K562 (cell line): Measurements from ENCODE around the gene TFAP2A. TPM values are rescaled to one million over a fixed set of nuclear protein-coding genes. Genes with fewer than 3 reads are reported as not detected.
A peak's percentile ranks its signal among the peaks of the same experiment; 100 is the strongest.

Experiments
- BACH1 ChIP-seq: fragments of 200-800 bp; sonication (Bioruptor generic); IDR thresholded peaks from 2 replicates; pipeline ENCODE4 v1.6.1; 2016; ENCODE audit warnings: missing genetic modification characterization, missing compliant biosample characterization
- CHCHD3 ChIP-seq: fragments of 250-450 bp; sonication (Bioruptor Pico); IDR thresholded peaks from 2 replicates; pipeline ENCODE4 v2.1.2; 2022; ENCODE audit warnings: mild to moderate bottlenecking
- JUND ChIP-seq, 2 experiments: IDR thresholded peaks; 2 replicates in 1 of 2; 3 replicates in 1 of 2; pipeline ENCODE4 v1.6.1; 2011; ENCODE audit warnings: borderline replicate concordance in 2 of 2, low read depth in 2 of 2, low read length in 2 of 2, improper control_type of control experiment in 1 of 2, missing biosample characterization in 1 of 2, missing genetic modification characterization in 1 of 2, missing genetic modification reagents in 1 of 2
- MTA1 ChIP-seq: fragments of 450-650 bp; IDR thresholded peaks from 2 replicates; pipeline ENCODE4 v1.6.1; 2017; ENCODE audit warnings: borderline replicate concordance
- RAD21 ChIP-seq, 2 experiments: fragments of 250-450 bp in 1 of 2; fragments of 450-650 bp in 1 of 2; sonication (Bioruptor Pico) in 1 of 2; formaldehyde crosslinking in 1 of 2; IDR thresholded peaks in 1 of 2; conservative IDR thresholded peaks in 1 of 2; 2 replicates each; pipeline versions ENCODE4 v1.4.0 to v1.8.0; 2020 to 2022; ENCODE audit warnings: mild to moderate bottlenecking in 2 of 2, moderate library complexity in 1 of 2
- RB1 ChIP-seq: fragments of 450-650 bp; IDR thresholded peaks from 2 replicates; pipeline ENCODE4 v1.6.1; 2017; ENCODE audit warnings: low read depth, mild to moderate bottlenecking
- SAFB ChIP-seq: fragments of 200-400 bp; formaldehyde crosslinking; IDR thresholded peaks from 2 replicates; pipeline ENCODE4 v1.6.1; 2017; ENCODE audit warnings: low read depth, low read length, borderline replicate concordance
- SOX6 ChIP-seq: fragments of 450-650 bp; IDR thresholded peaks from 2 replicates; pipeline ENCODE4 v1.6.1; 2014; ENCODE audit warnings: mild to moderate bottlenecking
- STAT5B ChIP-seq: fragments of 250-450 bp; sonication (Bioruptor Pico); IDR thresholded peaks from 2 replicates; pipeline ENCODE4 v1.8.0; 2021; ENCODE audit warnings: mild to moderate bottlenecking, inconsistent platforms
- XRCC4 ChIP-seq: IDR thresholded peaks from one replicate; pipeline ENCODE4 v1.6.1; 2011; ENCODE audit not compliant: insufficient read depth, insufficient read length; ENCODE audit errors: extremely low read depth
- YBX1 ChIP-seq: fragments of 450-650 bp; IDR thresholded peaks from 2 replicates; pipeline ENCODE4 v1.7.1; 2016; ENCODE audit warnings: mild to moderate bottlenecking
- polyA plus RNA-seq, 8 experiments: library from polyadenylated mRNA; depleted of rRNA in 4 of 8; stranded (reverse) in 5 of 8; unstranded in 3 of 8; fragments of >200 nt; fragmentation: Nextera tagmentation in 2 of 8; fragmentation: Illumina TruSeq in 1 of 8; extraction: Ambion mirVana in 2 of 8; extraction: Trizol in 1 of 8; gene quantifications; 2 replicates each; pipeline versions ENCODE4 v1.2.1 to v1.2.3, GENCODE V29; 2011 to 2014; ENCODE audit warnings: inconsistent platforms in 1 of 8, missing spikeins in 1 of 8
- total RNA-seq, 7 experiments: library from RNA; depleted of rRNA in 6 of 7; stranded (reverse); fragments of >200 nt in 6 of 7; fragmentation: Illumina TruSeq in 2 of 7; extraction: Trizol in 2 of 7; gene quantifications; 2 replicates each; pipeline versions ENCODE4 v1.2.1 to v1.2.3, GENCODE V29; 2011 to 2021; ENCODE audit warnings: low replicate concordance in 1 of 7
- TF ChIP-seq, protein P1 (sequence below): fragments of 150-350 bp; conservative IDR thresholded peaks from 2 replicates; pipeline ENCODE4 v1.6.1; 2014; ENCODE audit warnings: low read length
- TF ChIP-seq, protein P2 (sequence below): IDR thresholded peaks from 2 replicates; pipeline ENCODE4 v1.6.1; 2014; ENCODE audit warnings: antibody characterized with exemption
- TF ChIP-seq, protein P3 (sequence below), 2 experiments: fragments of 450-650 bp; IDR thresholded peaks; 2 replicates each; pipeline ENCODE4 v1.6.1; 2018; ENCODE audit warnings: mild to moderate bottlenecking in 2 of 2, low read depth in 1 of 2; ENCODE audit not compliant: partially characterized antibody in 2 of 2
- TF ChIP-seq, protein P4 (sequence below): fragments of 250-450 bp; sonication (Bioruptor Pico); IDR thresholded peaks from 2 replicates; pipeline ENCODE4 v1.4.0; 2020; ENCODE audit warnings: mild to moderate bottlenecking, moderate library complexity, borderline replicate concordance

TFAP2A gene
- total and polyA plus RNA-seq, 9 of the 15 experiments (the other 6 are each of a cell fraction or from before 2014, with no cell fraction given), result 0.14 to 0.53 (median 0.19) TPM; not detected in 1

DNA sequence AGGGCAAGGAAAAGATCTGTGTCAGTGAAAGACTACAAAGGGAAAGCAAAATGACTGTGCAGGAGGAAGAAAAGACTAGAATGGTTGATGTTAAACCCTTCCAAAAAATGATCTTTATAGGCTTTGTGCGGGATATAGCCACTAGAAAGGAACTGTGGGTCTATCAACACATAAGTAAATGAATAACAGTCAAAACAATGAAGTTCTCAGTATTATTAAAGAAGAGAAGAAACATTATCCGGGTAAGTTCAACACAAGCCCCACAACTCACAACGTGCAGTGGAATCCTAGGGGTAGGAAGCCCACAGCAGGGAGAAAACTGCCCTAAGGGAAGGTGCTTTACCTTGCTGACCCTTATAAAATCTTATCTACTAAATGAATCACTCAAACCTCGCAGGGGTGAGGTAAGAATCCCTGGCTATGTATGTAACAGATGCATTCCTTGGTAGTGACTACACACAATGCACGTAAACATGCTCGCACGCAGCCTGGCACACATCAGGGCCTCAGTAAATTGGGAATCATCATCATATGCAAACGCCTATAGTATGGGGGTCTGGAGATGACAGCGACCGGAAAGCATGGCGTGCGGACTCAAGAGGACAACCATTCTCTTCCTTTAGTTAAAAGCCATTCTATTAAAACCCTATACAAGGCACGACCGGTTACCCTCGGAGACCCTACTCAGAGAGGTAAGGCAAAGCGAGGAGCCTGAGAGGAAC lies 11.3 kb downstream of the TFAP2A start (continued):
- TF ChIP-seq SOX6 (0 out of 2 replicates have a peak, but pooled peaks have one; percentile 22), YBX1 (no peak), SAFB (no peak), XRCC4 (no peak), STAT5B (CRISPR knock-in tag) (no peak), MTA1 (no peak), RB1 (no peak), JUND (IDR thresholded peaks at IDR 0.05; ENCODE audit: borderline replicate concordance, low read depth, low read length) (no peak; the same call in 1 of the 2 replicates), JUND (tag; IDR thresholded peaks at IDR 0.05; ENCODE audit: borderline replicate concordance, low read depth, low read length) (0 out of 3 replicates have a peak, but pooled peaks have one; percentile 28), RAD21 (CRISPR knock-in tag; conservative IDR thresholded peaks at IDR 0.05 in 1 of 2, IDR thresholded peaks at IDR 0.05 in 1 of 2) (no peak), BACH1 (tag) (no peak), CHCHD3 (CRISPR knock-in tag) (no peak)
- TF ChIP-seq, protein P1, sequence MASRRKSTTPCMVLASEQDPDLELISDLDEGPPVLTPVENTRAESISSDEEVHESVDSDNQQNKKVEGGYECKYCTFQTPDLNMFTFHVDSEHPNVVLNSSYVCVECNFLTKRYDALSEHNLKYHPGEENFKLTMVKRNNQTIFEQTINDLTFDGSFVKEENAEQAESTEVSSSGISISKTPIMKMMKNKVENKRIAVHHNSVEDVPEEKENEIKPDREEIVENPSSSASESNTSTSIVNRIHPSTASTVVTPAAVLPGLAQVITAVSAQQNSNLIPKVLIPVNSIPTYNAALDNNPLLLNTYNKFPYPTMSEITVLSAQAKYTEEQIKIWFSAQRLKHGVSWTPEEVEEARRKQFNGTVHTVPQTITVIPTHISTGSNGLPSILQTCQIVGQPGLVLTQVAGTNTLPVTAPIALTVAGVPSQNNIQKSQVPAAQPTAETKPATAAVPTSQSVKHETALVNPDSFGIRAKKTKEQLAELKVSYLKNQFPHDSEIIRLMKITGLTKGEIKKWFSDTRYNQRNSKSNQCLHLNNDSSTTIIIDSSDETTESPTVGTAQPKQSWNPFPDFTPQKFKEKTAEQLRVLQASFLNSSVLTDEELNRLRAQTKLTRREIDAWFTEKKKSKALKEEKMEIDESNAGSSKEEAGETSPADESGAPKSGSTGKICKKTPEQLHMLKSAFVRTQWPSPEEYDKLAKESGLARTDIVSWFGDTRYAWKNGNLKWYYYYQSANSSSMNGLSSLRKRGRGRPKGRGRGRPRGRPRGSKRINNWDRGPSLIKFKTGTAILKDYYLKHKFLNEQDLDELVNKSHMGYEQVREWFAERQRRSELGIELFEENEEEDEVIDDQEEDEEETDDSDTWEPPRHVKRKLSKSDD, result no peak
- TF ChIP-seq, protein P2, sequence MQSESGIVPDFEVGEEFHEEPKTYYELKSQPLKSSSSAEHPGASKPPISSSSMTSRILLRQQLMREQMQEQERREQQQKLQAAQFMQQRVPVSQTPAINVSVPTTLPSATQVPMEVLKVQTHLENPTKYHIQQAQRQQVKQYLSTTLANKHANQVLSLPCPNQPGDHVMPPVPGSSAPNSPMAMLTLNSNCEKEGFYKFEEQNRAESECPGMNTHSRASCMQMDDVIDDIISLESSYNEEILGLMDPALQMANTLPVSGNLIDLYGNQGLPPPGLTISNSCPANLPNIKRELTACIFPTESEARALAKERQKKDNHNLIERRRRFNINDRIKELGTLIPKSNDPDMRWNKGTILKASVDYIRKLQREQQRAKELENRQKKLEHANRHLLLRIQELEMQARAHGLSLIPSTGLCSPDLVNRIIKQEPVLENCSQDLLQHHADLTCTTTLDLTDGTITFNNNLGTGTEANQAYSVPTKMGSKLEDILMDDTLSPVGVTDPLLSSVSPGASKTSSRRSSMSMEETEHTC, result no peak
- TF ChIP-seq, protein P3, sequence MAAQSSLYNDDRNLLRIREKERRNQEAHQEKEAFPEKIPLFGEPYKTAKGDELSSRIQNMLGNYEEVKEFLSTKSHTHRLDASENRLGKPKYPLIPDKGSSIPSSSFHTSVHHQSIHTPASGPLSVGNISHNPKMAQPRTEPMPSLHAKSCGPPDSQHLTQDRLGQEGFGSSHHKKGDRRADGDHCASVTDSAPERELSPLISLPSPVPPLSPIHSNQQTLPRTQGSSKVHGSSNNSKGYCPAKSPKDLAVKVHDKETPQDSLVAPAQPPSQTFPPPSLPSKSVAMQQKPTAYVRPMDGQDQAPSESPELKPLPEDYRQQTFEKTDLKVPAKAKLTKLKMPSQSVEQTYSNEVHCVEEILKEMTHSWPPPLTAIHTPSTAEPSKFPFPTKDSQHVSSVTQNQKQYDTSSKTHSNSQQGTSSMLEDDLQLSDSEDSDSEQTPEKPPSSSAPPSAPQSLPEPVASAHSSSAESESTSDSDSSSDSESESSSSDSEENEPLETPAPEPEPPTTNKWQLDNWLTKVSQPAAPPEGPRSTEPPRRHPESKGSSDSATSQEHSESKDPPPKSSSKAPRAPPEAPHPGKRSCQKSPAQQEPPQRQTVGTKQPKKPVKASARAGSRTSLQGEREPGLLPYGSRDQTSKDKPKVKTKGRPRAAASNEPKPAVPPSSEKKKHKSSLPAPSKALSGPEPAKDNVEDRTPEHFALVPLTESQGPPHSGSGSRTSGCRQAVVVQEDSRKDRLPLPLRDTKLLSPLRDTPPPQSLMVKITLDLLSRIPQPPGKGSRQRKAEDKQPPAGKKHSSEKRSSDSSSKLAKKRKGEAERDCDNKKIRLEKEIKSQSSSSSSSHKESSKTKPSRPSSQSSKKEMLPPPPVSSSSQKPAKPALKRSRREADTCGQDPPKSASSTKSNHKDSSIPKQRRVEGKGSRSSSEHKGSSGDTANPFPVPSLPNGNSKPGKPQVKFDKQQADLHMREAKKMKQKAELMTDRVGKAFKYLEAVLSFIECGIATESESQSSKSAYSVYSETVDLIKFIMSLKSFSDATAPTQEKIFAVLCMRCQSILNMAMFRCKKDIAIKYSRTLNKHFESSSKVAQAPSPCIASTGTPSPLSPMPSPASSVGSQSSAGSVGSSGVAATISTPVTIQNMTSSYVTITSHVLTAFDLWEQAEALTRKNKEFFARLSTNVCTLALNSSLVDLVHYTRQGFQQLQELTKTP (IDR thresholded peaks at IDR 0.05; ENCODE audit: low read depth in 1 of 2, partially characterized antibody in 2 of 2), result no peak
- TF ChIP-seq, protein P4, sequence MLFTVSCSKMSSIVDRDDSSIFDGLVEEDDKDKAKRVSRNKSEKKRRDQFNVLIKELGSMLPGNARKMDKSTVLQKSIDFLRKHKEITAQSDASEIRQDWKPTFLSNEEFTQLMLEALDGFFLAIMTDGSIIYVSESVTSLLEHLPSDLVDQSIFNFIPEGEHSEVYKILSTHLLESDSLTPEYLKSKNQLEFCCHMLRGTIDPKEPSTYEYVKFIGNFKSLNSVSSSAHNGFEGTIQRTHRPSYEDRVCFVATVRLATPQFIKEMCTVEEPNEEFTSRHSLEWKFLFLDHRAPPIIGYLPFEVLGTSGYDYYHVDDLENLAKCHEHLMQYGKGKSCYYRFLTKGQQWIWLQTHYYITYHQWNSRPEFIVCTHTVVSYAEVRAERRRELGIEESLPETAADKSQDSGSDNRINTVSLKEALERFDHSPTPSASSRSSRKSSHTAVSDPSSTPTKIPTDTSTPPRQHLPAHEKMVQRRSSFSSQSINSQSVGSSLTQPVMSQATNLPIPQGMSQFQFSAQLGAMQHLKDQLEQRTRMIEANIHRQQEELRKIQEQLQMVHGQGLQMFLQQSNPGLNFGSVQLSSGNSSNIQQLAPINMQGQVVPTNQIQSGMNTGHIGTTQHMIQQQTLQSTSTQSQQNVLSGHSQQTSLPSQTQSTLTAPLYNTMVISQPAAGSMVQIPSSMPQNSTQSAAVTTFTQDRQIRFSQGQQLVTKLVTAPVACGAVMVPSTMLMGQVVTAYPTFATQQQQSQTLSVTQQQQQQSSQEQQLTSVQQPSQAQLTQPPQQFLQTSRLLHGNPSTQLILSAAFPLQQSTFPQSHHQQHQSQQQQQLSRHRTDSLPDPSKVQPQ (CRISPR knock-in tag), result 0 out of 2 replicates have a peak, but pooled peaks have one; percentile 22
